ENCODE data around the gene TMEM258. TPM values are rescaled to one million over a fixed set of nuclear protein-coding genes. Genes with fewer than 3 reads are reported as not detected.

Gene TMEM258
- total RNA-seq, 4 donors from 2014 or later: 33.6 to 42.8 (median 36.6) TPM

- H3K4me3 ChIP-seq (ENCODE audit: low read depth, poor library complexity, severe bottlenecking): no peak overlapping the region
- no peak for DNase-seq (ENCODE audit: low spot score in 2 of 2)
- 72 to 74% methylated on average over 8 to 10 of the region's 13 CpGs for WGBS, 2 donors
- TF ChIP-seq POLR2A (IDR thresholded peaks at IDR 0.05): no peak
- TF ChIP-seq CTCF (IDR thresholded peaks at IDR 0.05): no peak
- intact Hi-C loops (cut with DNase I; ENCODE audit: low total_unique reads): no loop called here
Measured at GRCh38 chr11:61760946-61761345, 31.5 kb downstream of the TMEM258 start.

GRCh38 chr11:61757213-61757862 lies 35.1 kb downstream of the TMEM258 start:
- WGBS, 2 donors: 84 to 90% methylated on average over 13 to 15 of the region's 15 CpGs
- no peak for DNase-seq (ENCODE audit: low spot score in 2 of 2)
- no peak overlapping the region for H3K4me3 ChIP-seq (ENCODE audit: low read depth, poor library complexity, severe bottlenecking)
- intact Hi-C loops (cut with DNase I; ENCODE audit: low total_unique reads): no loop called here
- TF ChIP-seq POLR2A (IDR thresholded peaks at IDR 0.05) (no peak), CTCF (IDR thresholded peaks at IDR 0.05) (no peak)

DNA sequence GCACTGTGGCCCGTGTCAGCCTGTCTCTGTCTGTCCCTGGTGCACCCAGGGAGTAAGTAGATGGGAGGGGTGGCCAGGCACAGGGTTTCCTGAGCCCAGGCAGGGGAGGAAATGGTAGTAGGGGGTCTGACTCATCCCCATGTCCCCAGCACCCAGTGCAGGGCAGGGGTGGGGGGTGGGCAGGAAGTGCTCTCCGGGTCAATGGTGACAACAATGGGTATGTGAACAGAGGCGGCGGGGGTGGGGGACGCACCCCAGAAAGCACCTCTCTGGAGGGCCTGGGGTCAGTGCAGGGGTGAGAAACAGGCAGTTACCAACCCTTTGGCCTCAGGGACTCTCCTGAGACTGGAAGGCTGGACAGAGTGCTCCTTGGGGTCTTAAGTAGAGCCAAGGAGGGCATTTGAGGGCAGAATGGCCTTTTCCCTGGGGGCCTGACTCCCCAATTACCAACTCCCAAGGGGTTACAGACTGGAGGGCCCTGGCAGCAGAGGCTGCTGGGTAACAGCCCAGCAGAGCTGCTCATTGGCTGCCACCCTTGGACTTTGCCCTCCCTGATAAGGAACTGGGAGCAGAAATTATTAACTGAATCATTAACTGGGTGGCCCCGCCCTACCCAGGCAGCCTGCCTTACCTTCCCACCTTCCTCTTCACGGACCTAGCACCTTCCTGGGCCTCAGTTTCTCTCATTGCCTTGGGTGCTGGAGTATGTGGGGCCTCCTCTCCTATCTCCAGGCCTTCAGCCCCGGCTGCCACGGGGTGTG lies 35.8 kb downstream of the TMEM258 start:
- H3K4me3 ChIP-seq (ENCODE audit: low read depth, poor library complexity, severe bottlenecking): no peak overlapping the region
- no peak for DNase-seq (ENCODE audit: low spot score in 2 of 2)
- no peak for TF ChIP-seq CTCF (IDR thresholded peaks at IDR 0.05)
- no peak for TF ChIP-seq POLR2A (IDR thresholded peaks at IDR 0.05)
- WGBS, 2 donors: 75 to 76% methylated on average over 6 to 9 of the region's 9 CpGs
- intact Hi-C loops (cut with DNase I; ENCODE audit: low total_unique reads): no loop called here

GRCh38 chr11:61756147-61756451 lies 36.3 kb downstream of the TMEM258 start:
- 82 to 84% methylated on average over 4 of the region's 4 CpGs for WGBS, 2 donors
- DNase-seq (ENCODE audit: low spot score in 2 of 2): no peak
- TF ChIP-seq POLR2A (IDR thresholded peaks at IDR 0.05) (no peak), CTCF (IDR thresholded peaks at IDR 0.05) (no peak)
- H3K4me3 ChIP-seq (ENCODE audit: low read depth, poor library complexity, severe bottlenecking): no peak overlapping the region
- intact Hi-C loops (cut with DNase I; ENCODE audit: low total_unique reads): no loop called here

- no peak for TF ChIP-seq POLR2A (IDR thresholded peaks at IDR 0.05)
- TF ChIP-seq CTCF (IDR thresholded peaks at IDR 0.05): no peak
- no peak for DNase-seq (ENCODE audit: low spot score in 2 of 2)
- no peak overlapping the region for H3K4me3 ChIP-seq (ENCODE audit: low read depth, poor library complexity, severe bottlenecking)
- WGBS, 2 donors: 89 to 90% methylated on average over 21 to 25 of the region's 31 CpGs
- intact Hi-C loops (cut with DNase I; ENCODE audit: low total_unique reads): no loop called here
Measured at GRCh38 chr11:61754534-61755482, 37.6 kb downstream of the TMEM258 start.
